PC-3 (cell line): ENCODE data around the gene GRIP2.

Experiments
- EZH2 ChIP-seq: fragments of 300-600 bp; sonication (generic); IDR thresholded peaks from one replicate; pipeline ENCODE4 v1.6.1; 2017; ENCODE audit warnings: antibody characterized with exemption, mild to moderate bottlenecking, low read length; ENCODE audit not compliant: unreplicated experiment
- TF ChIP-seq, protein P1 (sequence below): fragments of 300-600 bp; sonication (generic); conservative IDR thresholded peaks from 2 replicates; pipeline ENCODE4 v1.5.1; 2017; ENCODE audit warnings: antibody characterized with exemption, low read depth, mild to moderate bottlenecking, low read length

DNA sequence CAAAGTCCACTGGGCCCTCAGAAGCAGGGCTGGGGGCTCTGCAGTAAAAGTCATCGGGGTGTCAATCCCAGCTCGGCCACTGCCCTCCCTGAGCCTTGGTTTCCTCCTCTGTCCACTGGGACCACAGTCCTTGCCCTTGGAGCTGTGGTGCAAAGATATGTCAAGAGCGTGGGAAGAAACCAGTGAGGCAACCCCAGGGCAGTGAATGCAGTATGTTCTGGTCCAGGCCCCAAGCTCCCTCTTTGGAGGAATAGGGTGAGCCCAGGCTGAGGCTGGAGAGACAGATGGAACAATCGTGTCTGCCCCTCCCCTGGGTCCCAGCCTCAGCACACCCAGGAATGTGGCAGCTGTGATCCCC, 779 bp downstream of the GRIP2 start:
- TF ChIP-seq, protein P1, sequence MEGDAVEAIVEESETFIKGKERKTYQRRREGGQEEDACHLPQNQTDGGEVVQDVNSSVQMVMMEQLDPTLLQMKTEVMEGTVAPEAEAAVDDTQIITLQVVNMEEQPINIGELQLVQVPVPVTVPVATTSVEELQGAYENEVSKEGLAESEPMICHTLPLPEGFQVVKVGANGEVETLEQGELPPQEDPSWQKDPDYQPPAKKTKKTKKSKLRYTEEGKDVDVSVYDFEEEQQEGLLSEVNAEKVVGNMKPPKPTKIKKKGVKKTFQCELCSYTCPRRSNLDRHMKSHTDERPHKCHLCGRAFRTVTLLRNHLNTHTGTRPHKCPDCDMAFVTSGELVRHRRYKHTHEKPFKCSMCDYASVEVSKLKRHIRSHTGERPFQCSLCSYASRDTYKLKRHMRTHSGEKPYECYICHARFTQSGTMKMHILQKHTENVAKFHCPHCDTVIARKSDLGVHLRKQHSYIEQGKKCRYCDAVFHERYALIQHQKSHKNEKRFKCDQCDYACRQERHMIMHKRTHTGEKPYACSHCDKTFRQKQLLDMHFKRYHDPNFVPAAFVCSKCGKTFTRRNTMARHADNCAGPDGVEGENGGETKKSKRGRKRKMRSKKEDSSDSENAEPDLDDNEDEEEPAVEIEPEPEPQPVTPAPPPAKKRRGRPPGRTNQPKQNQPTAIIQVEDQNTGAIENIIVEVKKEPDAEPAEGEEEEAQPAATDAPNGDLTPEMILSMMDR = no peak
- no peak for TF ChIP-seq EZH2
